GM10266 (cell line): ENCODE measurements around the gene PHAX.
A peak's percentile ranks its signal among the peaks of the same experiment; 100 is the strongest.
"Not testable (repeated sequence)": the region's sequence is repeated elsewhere in the genome, so short reads cannot be mapped to it uniquely, and the experiment has no call there.

Source experiments
- DNase-seq: peaks from one replicate; pipeline ENCODE4 v3.0.0; 2012; ENCODE audit errors: extremely low spot score
- CTCF ChIP-seq: IDR thresholded peaks from 2 replicates; pipeline ENCODE4 v1.5.1; 2012; ENCODE audit warnings: mild to moderate bottlenecking, low read depth; ENCODE audit not compliant: control insufficient read depth, insufficient read depth; ENCODE audit errors: missing control alignments

The PHAX gene

GRCh38 chr5:126600631-126601511 is at the start of gene PHAX:
Gene PHAX, plus strand, starts transcription at chr5:126600947. Its CDS starts 16 bp downstream, at chr5:126600963.
- TF ChIP-seq CTCF: peak; percentile 94
- DNase-seq: peak; percentile 92

GRCh38 chr5:126552614-126553013 is 48.1 kb upstream of the PHAX start:
- TF ChIP-seq CTCF: no peak
- no peak for DNase-seq

GRCh38 chr5:126555101-126555500 is 45.6 kb upstream of the PHAX start:
- not testable (repeated sequence) for DNase-seq

- DNase-seq: no peak
- TF ChIP-seq CTCF: peak; percentile 3
These were observed 38.8 kb upstream of the PHAX start for GRCh38 chr5:126561908-126562307.

- no peak for TF ChIP-seq CTCF
- no peak for DNase-seq
These were observed 37.9 kb upstream of the PHAX start for GRCh38 chr5:126562823-126563222.

- TF ChIP-seq CTCF: no peak
- no peak for DNase-seq
These were observed 32.5 kb upstream of the PHAX start for GRCh38 chr5:126568206-126568755.

GRCh38 chr5:126575644-126576043 is 25.1 kb upstream of the PHAX start:
- no peak for DNase-seq
- TF ChIP-seq CTCF: no peak
